ENCODE measurements around the gene HERC5.

GRCh38 chr4:88442689-88443191 lies 14.2 kb upstream of the HERC5 start:
- no peak for TF ChIP-seq CTCF (IDR thresholded peaks at IDR 0.05; ENCODE audit: low read length)
- no peak for TF ChIP-seq EZH2phosphoT487 (IDR thresholded peaks at IDR 0.05; ENCODE audit: low read length)
- no peak for TF ChIP-seq EZH2 (optimal IDR thresholded peaks at IDR 0.05; ENCODE audit: low read depth, low read length)
